SU-DHL-6 (cell line): ENCODE measurements around the gene RNF146.

ENCODE experiments used
- H2AFZ ChIP-seq: fragments of 200-600 bp; sonication (generic); 2 replicates; pipeline ENCODE4 v1.6.1; 2014; ENCODE audit warnings: low read depth, mild to moderate bottlenecking, moderate library complexity, mixed read lengths, antibody characterized with exemption, low read length; ENCODE audit not compliant: severe bottlenecking
- H3F3A ChIP-seq: fragments of 200-600 bp; shearing (Covaris generic); 2 replicates; pipeline ENCODE4 v1.6.0; 2016; ENCODE audit warnings: antibody characterized with exemption, mild to moderate bottlenecking; ENCODE audit not compliant: insufficient read depth
- H3K27ac ChIP-seq: fragments of 200-600 bp; sonication (generic); 2 replicates; pipeline ENCODE4 v1.5.1; 2016; ENCODE audit warnings: low read depth, mild to moderate bottlenecking, low read length, moderate library complexity, mixed read lengths
- H3K27me3 ChIP-seq: fragments of 200-600 bp; sonication (generic), shearing (Covaris generic); 2 replicates; pipeline ENCODE4 v1.6.0; 2014; ENCODE audit warnings: mild to moderate bottlenecking, low read length
- H3K36me3 ChIP-seq: fragments of 200-600 bp; sonication (generic); 2 replicates; pipeline ENCODE4 v1.6.1; 2014; ENCODE audit warnings: mild to moderate bottlenecking, low read length, mixed read lengths
- H3K4me2 ChIP-seq: fragments of 300-600, 200-600 bp; shearing (Covaris generic), sonication (generic); 2 replicates; pipeline ENCODE4 v1.6.0; 2014; ENCODE audit warnings: low read length, low read depth, mild to moderate bottlenecking; ENCODE audit not compliant: poor library complexity, severe bottlenecking
- H3K4me3 ChIP-seq: fragments of 200-600 bp; sonication (generic); 2 replicates; pipeline ENCODE4 v1.5.1; 2014; ENCODE audit warnings: antibody characterized with exemption, low read length, mild to moderate bottlenecking, mixed read lengths; ENCODE audit not compliant: insufficient read depth, poor library complexity, severe bottlenecking
- H3K79me2 ChIP-seq: fragments of 200-600 bp; sonication (generic); 2 replicates; pipeline ENCODE4 v1.6.1; 2014; ENCODE audit warnings: mild to moderate bottlenecking, low read length, moderate library complexity; ENCODE audit not compliant: insufficient read depth
- H3K9ac ChIP-seq: fragments of 200-600 bp; sonication (generic); 2 replicates; pipeline ENCODE4 v1.7.0; 2014; ENCODE audit warnings: mild to moderate bottlenecking, low read length
- H3K9me2 ChIP-seq: fragments of 200-600 bp; sonication (generic); replicated peaks from 2 replicates; pipeline ENCODE4 v1.6.1; 2014; ENCODE audit warnings: low read length; ENCODE audit not compliant: insufficient read depth
- H3K9me3 ChIP-seq: fragments of 200-600 bp; sonication (generic); 2 replicates; pipeline ENCODE4 v1.6.1; 2014; ENCODE audit warnings: low read length, mixed read lengths; ENCODE audit not compliant: insufficient read depth
- H4K20me1 ChIP-seq: fragments of 200-600 bp; sonication (generic); 2 replicates; pipeline ENCODE4 v1.6.1; 2014; ENCODE audit warnings: low read depth, mild to moderate bottlenecking, antibody characterized with exemption, low read length, moderate library complexity, mixed read lengths
- CTCF ChIP-seq: fragments of 200-600 bp; sonication (generic); IDR thresholded peaks from one replicate; pipeline ENCODE4 v1.5.1; 2017; ENCODE audit warnings: antibody characterized with exemption, mild to moderate bottlenecking, low read length, moderate library complexity; ENCODE audit not compliant: insufficient read depth, poor library complexity, severe bottlenecking
- EZH2phosphoT487 ChIP-seq: fragments of 200-600 bp; sonication (generic), shearing (Covaris generic); conservative IDR thresholded peaks from 2 replicates; pipeline ENCODE4 v1.6.1; 2018; ENCODE audit warnings: mild to moderate bottlenecking, antibody characterized with exemption, low read length, moderate library complexity, mixed read lengths

Gene RNF146

DNA sequence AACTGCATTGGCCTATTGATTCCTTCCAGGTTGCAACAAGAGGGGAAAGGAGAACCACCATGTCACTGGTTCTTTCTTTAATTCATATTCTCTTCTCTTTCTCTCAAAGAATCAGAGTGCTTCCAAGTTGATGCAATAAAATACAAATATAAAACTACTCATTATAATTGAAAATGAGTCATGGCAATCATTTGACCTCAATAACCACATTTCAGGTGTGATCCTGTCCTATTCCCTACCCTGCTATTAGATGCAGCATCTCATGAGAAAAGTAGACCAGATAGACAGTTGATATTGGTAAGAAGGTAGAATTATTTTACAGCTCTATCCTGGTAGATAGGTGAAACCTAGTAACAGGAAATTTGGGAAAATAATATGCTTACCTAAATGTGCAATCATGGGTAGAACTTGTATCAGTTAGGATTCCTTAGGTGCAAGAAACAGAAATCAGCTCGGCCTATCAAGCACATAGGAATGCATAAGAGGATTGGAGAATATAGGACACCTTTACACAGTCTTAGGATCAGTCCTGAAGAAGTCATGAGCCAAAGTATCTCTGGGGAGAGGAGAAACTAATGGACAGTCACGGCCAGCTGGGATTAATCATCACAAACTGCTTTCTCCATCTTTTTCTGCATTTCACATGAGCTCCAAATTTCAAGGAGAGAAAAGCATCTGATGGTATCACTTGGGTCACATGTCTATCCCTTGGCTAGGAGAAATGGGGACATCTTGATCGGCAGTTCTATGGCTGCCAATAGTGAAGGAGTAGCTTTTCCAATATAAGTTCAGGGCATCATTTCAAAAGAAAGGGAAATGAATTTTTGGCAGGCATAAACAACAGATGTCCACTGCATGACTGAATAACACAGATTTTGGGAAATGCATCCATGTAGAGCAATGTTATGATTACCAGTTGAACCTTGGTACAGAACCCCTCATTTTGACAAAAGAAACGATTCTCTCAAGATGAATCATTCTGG lies 19.3 kb upstream of the RNF146 start:
- Histone ChIP-seq H3K4me2 (no peak overlapping the region), H3K9me2 (no peaks in the 10 kb centered on the region), H3F3A (no peaks in the 10 kb centered on the region), H3K79me2 (no peaks in the 10 kb centered on the region), H3K36me3 (no peaks in the 10 kb centered on the region), H3K4me3 (no peak overlapping the region), H2AFZ (no peak overlapping the region), H3K9me3 (no peaks in the 10 kb centered on the region), H3K9ac (no peak overlapping the region), H3K27me3 (no peaks in the 10 kb centered on the region), H3K27ac (no peak overlapping the region), H4K20me1 (no peaks in the 10 kb centered on the region)
- TF ChIP-seq CTCF (no peak), EZH2phosphoT487 (no peak)

GRCh38 chr6:127249621-127250020 lies 17.0 kb upstream of the RNF146 start:
- no peaks in the 10 kb centered on the region for H3K36me3 ChIP-seq
- H3K9me2 ChIP-seq, result no peaks in the 10 kb centered on the region
- no peak overlapping the region for H2AFZ ChIP-seq
- no peak overlapping the region for H3K9ac ChIP-seq
- H3F3A ChIP-seq, result no peaks in the 10 kb centered on the region
- H3K9me3 ChIP-seq, result no peaks in the 10 kb centered on the region
- no peaks in the 10 kb centered on the region for H3K27me3 ChIP-seq
- no peak overlapping the region for H3K4me2 ChIP-seq
- no peak for TF ChIP-seq CTCF
- TF ChIP-seq EZH2phosphoT487, result no peak
- H3K27ac ChIP-seq, result no peak overlapping the region
- H3K4me3 ChIP-seq, result no peak overlapping the region
- H4K20me1 ChIP-seq, result no peaks in the 10 kb centered on the region
- no peaks in the 10 kb centered on the region for H3K79me2 ChIP-seq

DNA sequence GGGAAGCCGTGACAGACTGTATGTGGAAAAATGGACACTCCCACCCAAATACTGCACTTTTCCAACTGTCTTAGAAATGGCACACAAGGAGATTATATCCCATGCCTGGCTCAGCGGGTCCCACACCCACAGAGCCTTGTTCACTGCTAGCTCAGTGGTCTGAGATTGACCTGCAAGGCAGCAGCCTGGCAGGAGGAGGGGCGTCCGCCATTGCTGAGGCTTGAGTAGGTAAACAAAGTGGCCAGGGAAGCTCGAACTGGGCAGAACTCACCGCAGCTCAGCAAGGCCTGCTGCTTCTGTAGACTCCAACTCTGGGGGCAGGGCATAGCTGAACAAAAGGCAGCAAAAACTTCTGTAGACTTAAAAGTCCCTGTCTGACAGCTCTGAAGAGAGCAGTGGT lies 11.4 kb upstream of the RNF146 start:
- no peak for TF ChIP-seq CTCF
- no peak for TF ChIP-seq EZH2phosphoT487
- H3K79me2 ChIP-seq, result no peaks in the 10 kb centered on the region
- no peak overlapping the region for H3K9ac ChIP-seq
- H3K9me2 ChIP-seq, result no peaks in the 10 kb centered on the region
- no peak overlapping the region for H3K4me3 ChIP-seq
- H4K20me1 ChIP-seq, result no peaks in the 10 kb centered on the region
- no peaks in the 10 kb centered on the region for H3K9me3 ChIP-seq
- H3F3A ChIP-seq, result no peaks in the 10 kb centered on the region
- no peak overlapping the region for H2AFZ ChIP-seq
- no peaks in the 10 kb centered on the region for H3K27me3 ChIP-seq
- H3K4me2 ChIP-seq, result no peak overlapping the region
- H3K27ac ChIP-seq, result no peak overlapping the region
- no peaks in the 10 kb centered on the region for H3K36me3 ChIP-seq
